ENCODE results near the gene GALNT9.

DNA sequence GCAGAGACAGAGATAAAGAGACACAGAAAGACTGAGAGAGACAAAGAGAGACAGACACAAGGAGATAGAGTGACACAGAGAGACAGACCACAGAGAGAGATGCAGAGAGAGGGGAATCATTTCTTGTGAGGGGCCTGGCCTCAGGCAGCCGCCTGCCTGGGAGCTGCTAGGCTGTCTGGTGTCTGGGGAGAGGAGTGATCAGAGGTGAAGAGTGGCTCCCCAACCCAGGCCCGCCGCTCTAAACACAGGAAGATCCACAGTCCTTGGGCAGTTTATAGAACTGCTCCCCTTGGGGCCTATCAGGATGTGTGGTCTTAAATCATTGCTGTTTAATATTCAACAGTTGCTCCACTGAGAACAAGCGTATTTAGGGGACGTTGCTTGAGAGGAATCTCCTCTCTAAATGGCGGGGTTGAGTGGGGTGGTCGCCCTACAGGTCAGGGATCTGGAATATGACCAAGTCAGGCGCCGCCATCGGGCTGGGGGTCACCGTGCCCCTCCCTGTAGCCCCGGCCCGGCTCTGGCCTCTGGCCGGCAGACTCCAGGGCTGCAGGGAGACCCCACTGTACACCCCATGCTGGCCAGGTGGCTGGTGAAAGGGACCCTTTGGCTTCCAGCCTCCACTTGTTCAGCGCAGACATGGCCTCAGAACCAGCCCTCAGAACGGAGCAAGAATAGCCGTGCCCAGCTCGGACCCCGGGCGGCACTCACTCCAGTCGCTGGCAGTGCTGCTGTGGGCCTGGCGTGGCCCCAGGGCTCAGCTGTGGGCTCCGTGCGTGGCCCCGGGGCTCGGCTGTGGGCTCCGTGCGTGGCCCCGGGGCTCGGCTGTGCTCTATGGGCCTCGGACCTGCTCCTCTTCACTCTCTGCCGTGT lies 89.4 kb downstream of the GALNT9 start:
- no peak for TF ChIP-seq EZH2 (IDR thresholded peaks at IDR 0.05; ENCODE audit: low read length, missing control alignments)
- TF ChIP-seq, protein P1, sequence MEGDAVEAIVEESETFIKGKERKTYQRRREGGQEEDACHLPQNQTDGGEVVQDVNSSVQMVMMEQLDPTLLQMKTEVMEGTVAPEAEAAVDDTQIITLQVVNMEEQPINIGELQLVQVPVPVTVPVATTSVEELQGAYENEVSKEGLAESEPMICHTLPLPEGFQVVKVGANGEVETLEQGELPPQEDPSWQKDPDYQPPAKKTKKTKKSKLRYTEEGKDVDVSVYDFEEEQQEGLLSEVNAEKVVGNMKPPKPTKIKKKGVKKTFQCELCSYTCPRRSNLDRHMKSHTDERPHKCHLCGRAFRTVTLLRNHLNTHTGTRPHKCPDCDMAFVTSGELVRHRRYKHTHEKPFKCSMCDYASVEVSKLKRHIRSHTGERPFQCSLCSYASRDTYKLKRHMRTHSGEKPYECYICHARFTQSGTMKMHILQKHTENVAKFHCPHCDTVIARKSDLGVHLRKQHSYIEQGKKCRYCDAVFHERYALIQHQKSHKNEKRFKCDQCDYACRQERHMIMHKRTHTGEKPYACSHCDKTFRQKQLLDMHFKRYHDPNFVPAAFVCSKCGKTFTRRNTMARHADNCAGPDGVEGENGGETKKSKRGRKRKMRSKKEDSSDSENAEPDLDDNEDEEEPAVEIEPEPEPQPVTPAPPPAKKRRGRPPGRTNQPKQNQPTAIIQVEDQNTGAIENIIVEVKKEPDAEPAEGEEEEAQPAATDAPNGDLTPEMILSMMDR (conservative IDR thresholded peaks at IDR 0.05 in 1 of 2, IDR thresholded peaks at IDR 0.05 in 1 of 2; ENCODE audit: low read depth in 1 of 2, low read length in 2 of 2), result no peak
